Coronary artery (tissue), 2 donors: Measurements from ENCODE around the gene COG1.

Source experiments
- DNase-seq: peaks from one replicate; pipeline ENCODE4 v3.0.0-alpha.2; 2017; ENCODE audit warnings: low spot score
- H3K27ac ChIP-seq, 2 donors: fragments of 200-600 bp; sonication (generic); one replicate each; pipeline ENCODE4 v1.5.1; 2016 to 2019
- H3K4me3 ChIP-seq: fragments of 200-600 bp; sonication (generic); 2 replicates; pipeline ENCODE4 v1.5.1; 2016; ENCODE audit warnings: mild to moderate bottlenecking, moderate library complexity
- TF ChIP-seq, protein P1 (sequence below): fragments of 200-600 bp; sonication (generic); IDR thresholded peaks from one replicate; pipeline ENCODE4 v1.5.1; 2019; ENCODE audit warnings: antibody characterized with exemption

COG1 gene

DNA sequence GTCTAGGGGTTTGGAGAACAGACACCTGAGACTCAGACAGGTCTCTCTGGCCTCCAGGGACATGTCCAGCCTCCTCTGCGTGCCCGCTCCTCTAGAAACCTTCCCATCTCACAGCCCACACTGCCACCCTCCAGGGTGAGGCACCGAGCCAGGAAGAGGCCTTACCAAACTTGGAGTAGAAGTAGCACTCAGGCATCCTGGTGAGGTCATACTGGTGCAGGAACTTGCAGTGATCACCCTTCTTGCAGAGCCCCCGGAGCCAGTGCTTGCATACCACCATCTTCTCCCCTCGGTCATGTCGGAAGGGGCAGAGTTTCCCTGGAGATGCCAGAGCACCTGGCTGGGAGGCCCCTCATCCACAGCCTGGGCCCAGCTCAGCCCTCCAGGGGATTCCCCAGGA lies 64.7 kb downstream of the COG1 start:
- TF ChIP-seq, protein P1, sequence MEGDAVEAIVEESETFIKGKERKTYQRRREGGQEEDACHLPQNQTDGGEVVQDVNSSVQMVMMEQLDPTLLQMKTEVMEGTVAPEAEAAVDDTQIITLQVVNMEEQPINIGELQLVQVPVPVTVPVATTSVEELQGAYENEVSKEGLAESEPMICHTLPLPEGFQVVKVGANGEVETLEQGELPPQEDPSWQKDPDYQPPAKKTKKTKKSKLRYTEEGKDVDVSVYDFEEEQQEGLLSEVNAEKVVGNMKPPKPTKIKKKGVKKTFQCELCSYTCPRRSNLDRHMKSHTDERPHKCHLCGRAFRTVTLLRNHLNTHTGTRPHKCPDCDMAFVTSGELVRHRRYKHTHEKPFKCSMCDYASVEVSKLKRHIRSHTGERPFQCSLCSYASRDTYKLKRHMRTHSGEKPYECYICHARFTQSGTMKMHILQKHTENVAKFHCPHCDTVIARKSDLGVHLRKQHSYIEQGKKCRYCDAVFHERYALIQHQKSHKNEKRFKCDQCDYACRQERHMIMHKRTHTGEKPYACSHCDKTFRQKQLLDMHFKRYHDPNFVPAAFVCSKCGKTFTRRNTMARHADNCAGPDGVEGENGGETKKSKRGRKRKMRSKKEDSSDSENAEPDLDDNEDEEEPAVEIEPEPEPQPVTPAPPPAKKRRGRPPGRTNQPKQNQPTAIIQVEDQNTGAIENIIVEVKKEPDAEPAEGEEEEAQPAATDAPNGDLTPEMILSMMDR, result no peak
- no peak for DNase-seq
- H3K27ac ChIP-seq, result no peak overlapping the region

More for the DNA sequence above, 64.7 kb downstream of the COG1 start:
- H3K4me3 ChIP-seq, result no peak overlapping the region
